Mononuclear cell (primary cell): ENCODE results near the gene VDR. TPM values are rescaled to one million over a fixed set of nuclear protein-coding genes. Genes with fewer than 3 reads are reported as not detected.

Experiments
- H3K27me3 ChIP-seq: 2 replicates; pipeline ENCODE4 v1.6.0; 2011; ENCODE audit warnings: low read length, control low read depth; ENCODE audit not compliant: insufficient read depth
- H3K4me1 ChIP-seq: 2 replicates; pipeline ENCODE4 v1.5.1; 2011; ENCODE audit warnings: mild to moderate bottlenecking, low read length, control low read depth; ENCODE audit not compliant: insufficient read depth
- H3K4me3 ChIP-seq: 2 replicates; pipeline ENCODE4 v1.5.1; 2011; ENCODE audit warnings: mild to moderate bottlenecking, low read length, moderate library complexity
- H3K9me3 ChIP-seq: 2 replicates; pipeline ENCODE4 v1.5.1; 2011; ENCODE audit warnings: low read depth, mild to moderate bottlenecking, control low read depth, low read length
- total RNA-seq: library from RNA; depleted of rRNA; stranded (reverse); fragments of >200 nt; gene quantifications from one replicate; pipeline ENCODE4 v1.2.3, GENCODE V29; 2012

VDR gene
- total RNA-seq, 1 donor: 6.0 TPM

- Histone ChIP-seq H3K27me3 (no peaks in the 10 kb centered on the region), H3K4me3 (no peak overlapping the region), H3K4me1 (peaks cover 92% of the 10 kb centered on the region), H3K9me3 (no peaks in the 10 kb centered on the region)
Measured at GRCh38 chr12:47829584-47829983, 75.2 kb downstream of the VDR start.

- Histone ChIP-seq H3K9me3 (no peaks in the 10 kb centered on the region), H3K4me3 (no peak overlapping the region), H3K27me3 (no peaks in the 10 kb centered on the region), H3K4me1 (peaks cover 92% of the 10 kb centered on the region)
Measured at GRCh38 chr12:47828976-47829482, 75.8 kb downstream of the VDR start.

- H3K27me3 ChIP-seq: no peaks in the 10 kb centered on the region
- peaks cover 92% of the 10 kb centered on the region for H3K4me1 ChIP-seq
- H3K9me3 ChIP-seq: no peaks in the 10 kb centered on the region
- no peak overlapping the region for H3K4me3 ChIP-seq
Measured at GRCh38 chr12:47828008-47828975, 76.5 kb downstream of the VDR start.

GRCh38 chr12:47825173-47825639 lies 79.6 kb downstream of the VDR start:
- peaks cover 93% of the 10 kb centered on the region for H3K4me1 ChIP-seq
- H3K4me3 ChIP-seq: no peak overlapping the region
- H3K9me3 ChIP-seq: no peaks in the 10 kb centered on the region

GRCh38 chr12:47824635-47825034 lies 80.2 kb downstream of the VDR start:
- H3K4me3 ChIP-seq: no peak overlapping the region
- no peaks in the 10 kb centered on the region for H3K9me3 ChIP-seq
- H3K4me1 ChIP-seq: peaks cover 90% of the 10 kb centered on the region
- no peaks in the 10 kb centered on the region for H3K27me3 ChIP-seq

More at GRCh38 chr12:47825173-47825639, 79.6 kb downstream of the VDR start:
- no peaks in the 10 kb centered on the region for H3K27me3 ChIP-seq

- Histone ChIP-seq H3K27me3 (no peaks in the 10 kb centered on the region), H3K4me3 (no peak overlapping the region), H3K9me3 (no peaks in the 10 kb centered on the region), H3K4me1 (peaks cover 85% of the 10 kb centered on the region)
Measured at GRCh38 chr12:47824198-47824597, 80.6 kb downstream of the VDR start.

- Histone ChIP-seq H3K27me3 (no peaks in the 10 kb centered on the region), H3K9me3 (no peaks in the 10 kb centered on the region), H3K4me3 (no peak overlapping the region), H3K4me1 (peaks cover 84% of the 10 kb centered on the region)
Measured at GRCh38 chr12:47823422-47824086, 81.2 kb downstream of the VDR start.

GRCh38 chr12:47822863-47823262 lies 81.9 kb downstream of the VDR start:
- Histone ChIP-seq H3K27me3 (no peaks in the 10 kb centered on the region), H3K4me1 (peaks cover 84% of the 10 kb centered on the region), H3K9me3 (no peaks in the 10 kb centered on the region), H3K4me3 (no peak overlapping the region)

GRCh38 chr12:47822401-47822800 lies 82.4 kb downstream of the VDR start:
- H3K4me1 ChIP-seq: peaks cover 84% of the 10 kb centered on the region
- H3K4me3 ChIP-seq: no peak overlapping the region
- H3K9me3 ChIP-seq: no peaks in the 10 kb centered on the region
- no peaks in the 10 kb centered on the region for H3K27me3 ChIP-seq

GRCh38 chr12:47821346-47821706 lies 83.5 kb downstream of the VDR start:
- H3K4me1 ChIP-seq: peaks cover 84% of the 10 kb centered on the region
- no peaks in the 10 kb centered on the region for H3K9me3 ChIP-seq
- H3K27me3 ChIP-seq: no peaks in the 10 kb centered on the region
- no peak overlapping the region for H3K4me3 ChIP-seq

GRCh38 chr12:47820631-47821345 lies 84.0 kb downstream of the VDR start:
- Histone ChIP-seq H3K4me1 (peaks cover 87% of the 10 kb centered on the region), H3K9me3 (no peaks in the 10 kb centered on the region), H3K4me3 (peak overlapping the region; percentile 62), H3K27me3 (no peaks in the 10 kb centered on the region)

GRCh38 chr12:47819896-47820630 lies 84.7 kb downstream of the VDR start, which contains the start of gene HDAC7:
HDAC7 (minus strand) TSS chr12:47819903; CDS start chr12:47819785, 118 bp downstream.
- Histone ChIP-seq H3K27me3 (no peaks in the 10 kb centered on the region), H3K9me3 (no peaks in the 10 kb centered on the region), H3K4me1 (peaks cover 88% of the 10 kb centered on the region), H3K4me3 (peak within 1 kb of the TSS; percentile 62)

GRCh38 chr12:47819138-47819895 lies 85.5 kb downstream of the VDR start:
- Histone ChIP-seq H3K4me1 (peaks cover 88% of the 10 kb centered on the region), H3K9me3 (no peaks in the 10 kb centered on the region), H3K4me3 (peak overlapping the region; percentile 62), H3K27me3 (no peaks in the 10 kb centered on the region)
